A172 (cell line): ENCODE results near the gene ICOS. TPM values are rescaled to one million over a fixed set of nuclear protein-coding genes. Genes with fewer than 3 reads are reported as not detected.
"Not testable (repeated sequence)": the region's sequence is repeated elsewhere in the genome, so short reads cannot be mapped to it uniquely, and the experiment has no call there.

Experiments used
- DNase-seq: peaks from one replicate; pipeline ENCODE4 v3.0.0-alpha.2; 2015; ENCODE audit warnings: low spot score
- total RNA-seq: library from RNA; depleted of rRNA; stranded (reverse); fragments of >200 nt; shearing (Covaris generic); gene quantifications from 2 replicates; pipeline ENCODE4 v1.2.3, GENCODE V29; 2014

ICOS gene
- total RNA-seq, 1 experiment from 2014 or later, result not detected

DNA sequence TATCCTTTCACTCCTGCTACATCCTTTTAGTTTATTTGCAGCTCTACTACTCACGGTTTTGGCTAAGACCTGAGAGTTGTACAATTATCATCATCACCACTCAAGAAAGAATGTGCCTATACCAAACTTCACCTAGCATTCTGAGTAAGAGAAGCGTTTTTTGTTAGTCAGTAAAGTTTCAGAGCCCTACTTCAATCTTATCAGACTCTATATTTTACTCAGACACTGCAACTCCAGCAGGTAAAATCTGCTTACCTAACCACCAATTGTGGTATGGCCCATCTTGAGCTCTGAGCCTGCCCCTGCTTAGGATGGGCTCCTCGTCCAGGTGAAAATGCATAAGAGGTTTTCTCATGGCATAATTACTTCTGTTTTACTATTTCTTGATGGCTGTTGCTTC, 37.1 kb downstream of the ICOS start:
- no peak for DNase-seq

DNA sequence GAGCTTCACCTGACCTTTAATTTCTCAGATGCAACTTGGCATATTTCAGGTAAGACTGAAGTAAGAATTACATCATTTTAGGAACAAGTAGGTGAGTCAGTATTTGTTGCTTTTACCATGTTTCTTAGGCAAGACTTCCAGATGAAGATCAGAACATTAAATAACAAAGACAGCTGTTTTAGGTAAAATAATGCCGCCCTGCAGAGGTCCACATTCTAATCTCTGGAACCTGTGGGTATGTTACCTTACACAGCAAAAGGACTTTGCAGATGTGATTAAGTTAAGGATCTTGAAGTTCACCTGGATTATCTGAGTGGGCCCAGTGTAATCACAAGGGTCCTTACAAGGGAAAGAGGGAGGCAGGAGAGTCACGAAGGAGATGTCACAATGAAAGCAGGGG, 39.3 kb downstream of the ICOS start:
- no peak for DNase-seq

DNA sequence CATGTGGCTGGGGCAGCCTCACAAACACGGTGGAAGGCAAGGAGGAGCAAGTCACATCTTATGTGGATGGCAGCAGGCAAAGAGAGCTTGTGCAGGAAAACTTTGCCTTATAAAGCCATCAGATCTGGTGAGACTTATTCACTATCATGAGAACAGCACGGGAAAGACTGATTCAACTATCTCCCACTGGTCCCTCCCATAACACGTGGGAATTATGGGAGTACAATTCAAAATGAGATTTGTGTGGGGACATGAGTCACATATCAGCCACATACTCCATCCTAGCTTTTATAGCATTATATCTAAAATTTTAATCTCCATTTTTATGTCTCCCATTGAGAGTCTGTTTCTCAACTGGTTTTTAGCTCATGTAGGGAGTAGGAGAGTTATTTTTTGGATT, 45.7 kb downstream of the ICOS start:
- DNase-seq, result peak; percentile 6

DNA sequence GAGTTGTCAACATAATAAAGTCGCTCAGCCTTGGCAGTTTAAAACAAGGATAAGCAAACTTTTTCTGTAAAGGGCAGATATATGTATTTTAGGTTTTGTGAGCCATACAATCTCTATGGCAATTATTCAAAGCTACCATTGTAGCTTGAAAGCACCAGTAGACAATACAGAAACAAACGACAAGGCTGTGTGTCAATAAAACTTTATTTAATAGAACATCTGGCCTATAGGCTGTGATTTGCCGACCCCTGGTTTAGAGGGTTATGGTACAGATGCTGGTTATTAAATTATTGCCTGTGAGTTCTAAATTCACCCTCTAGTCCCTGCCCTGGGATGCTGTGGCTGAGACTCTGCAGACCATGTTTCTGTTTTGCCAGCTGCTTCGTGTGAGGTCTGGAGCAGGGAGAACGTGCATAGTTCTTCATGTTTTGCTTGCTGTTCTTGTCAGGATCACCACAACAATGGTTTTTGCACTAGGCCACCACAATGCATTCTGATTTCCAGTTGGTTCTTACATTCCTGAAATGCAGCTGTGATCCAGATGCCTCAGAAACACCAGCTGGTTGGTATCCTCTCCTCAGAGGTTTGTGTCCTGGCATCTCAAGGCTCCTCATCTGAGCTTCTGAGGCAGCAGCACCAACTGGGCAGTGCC, 46.6 kb downstream of the ICOS start:
- DNase-seq, result no peak

DNA sequence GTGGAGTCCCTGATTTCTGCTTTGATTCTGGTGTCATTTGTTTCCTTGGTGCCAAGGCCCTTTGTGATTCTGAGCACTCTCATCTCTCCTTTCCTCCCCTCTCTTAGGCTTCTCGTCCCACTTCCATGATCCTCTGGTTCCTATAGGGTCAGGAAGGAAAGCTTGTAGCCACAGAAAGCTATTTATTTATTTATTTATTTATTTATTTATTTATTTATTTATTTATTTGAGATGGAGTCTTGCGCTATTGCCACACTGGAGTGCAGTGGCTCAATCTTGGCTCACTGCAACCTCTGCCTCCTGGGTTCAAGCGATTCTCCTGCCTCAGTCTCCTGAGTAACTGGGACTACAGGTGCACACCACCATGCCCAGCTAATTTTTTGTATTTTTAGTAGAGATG, 49.4 kb downstream of the ICOS start:
- DNase-seq, result not testable (repeated sequence)

DNA sequence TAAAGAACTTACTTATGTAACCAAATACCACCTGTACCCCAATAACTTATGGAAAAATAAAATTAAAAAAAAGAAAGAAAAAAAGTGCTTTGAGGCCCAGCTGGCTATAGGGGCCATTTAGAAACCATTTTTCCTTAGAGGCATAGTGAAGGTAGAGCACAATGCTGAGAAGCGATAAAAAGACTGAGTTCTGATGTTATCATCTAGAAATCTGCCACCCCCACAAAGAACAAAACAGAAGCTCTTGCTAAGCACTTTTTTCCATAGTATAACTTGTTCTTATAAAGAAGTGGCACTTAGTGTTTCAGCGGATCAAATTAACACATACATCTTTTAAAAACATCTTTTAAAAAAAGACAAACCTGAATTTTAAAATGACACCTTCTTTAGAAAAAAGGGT, 51.4 kb downstream of the ICOS start:
- no peak for DNase-seq

DNA sequence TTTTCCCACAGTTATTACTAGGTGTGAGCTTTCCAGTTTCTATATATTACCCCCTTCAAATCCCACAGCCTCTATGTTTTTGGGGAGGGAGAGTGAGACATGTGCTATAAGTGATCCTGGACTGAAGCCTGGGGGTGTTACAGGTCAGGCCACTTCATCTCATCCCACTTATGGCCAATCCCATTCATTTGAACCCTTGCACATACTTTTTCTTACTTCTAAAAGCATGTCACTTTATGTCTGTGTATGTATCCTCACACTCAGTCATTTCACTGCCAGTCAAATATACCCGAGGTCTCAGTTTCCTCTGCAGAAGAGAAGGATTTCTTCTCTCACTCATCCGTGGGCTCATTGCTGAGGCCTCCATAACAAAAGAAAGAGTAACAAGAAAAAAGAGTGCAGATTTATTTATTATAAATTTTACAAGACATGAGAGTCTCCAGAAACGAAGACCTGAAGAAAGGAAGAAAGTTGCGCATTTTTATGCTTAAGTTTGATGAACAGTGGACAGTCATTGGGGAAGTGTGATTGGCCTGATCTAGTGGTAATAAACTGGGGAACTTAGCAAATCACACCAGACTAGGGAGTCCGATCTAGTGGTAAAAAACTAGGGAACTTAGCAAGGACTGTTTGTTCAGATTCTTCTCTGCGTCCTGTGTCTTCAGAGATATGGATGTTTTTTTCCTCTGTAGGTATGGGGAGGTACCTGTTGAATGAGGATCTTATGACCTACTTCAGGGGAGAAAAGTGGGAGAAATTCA, 52.1 kb downstream of the ICOS start:
- no peak for DNase-seq

DNA sequence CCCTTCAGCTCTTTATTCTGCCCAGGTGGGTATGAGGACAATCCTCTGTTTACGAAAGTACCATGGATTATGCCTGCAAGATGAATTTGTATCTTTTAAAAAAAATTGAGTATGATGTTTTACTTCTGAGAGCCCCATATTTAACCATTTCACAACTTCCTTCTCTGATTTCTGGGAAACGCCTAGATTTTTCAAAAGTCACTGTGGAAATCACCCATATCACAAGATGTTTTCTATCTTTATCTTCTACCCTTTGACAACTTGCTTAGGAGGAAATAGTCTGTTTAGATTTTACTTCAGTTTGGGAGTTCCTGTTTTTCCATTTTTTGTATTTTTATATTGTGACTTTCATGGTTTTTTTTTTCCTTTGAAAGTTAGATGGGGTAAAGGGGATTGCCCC, 53.0 kb downstream of the ICOS start:
- no peak for DNase-seq

DNA sequence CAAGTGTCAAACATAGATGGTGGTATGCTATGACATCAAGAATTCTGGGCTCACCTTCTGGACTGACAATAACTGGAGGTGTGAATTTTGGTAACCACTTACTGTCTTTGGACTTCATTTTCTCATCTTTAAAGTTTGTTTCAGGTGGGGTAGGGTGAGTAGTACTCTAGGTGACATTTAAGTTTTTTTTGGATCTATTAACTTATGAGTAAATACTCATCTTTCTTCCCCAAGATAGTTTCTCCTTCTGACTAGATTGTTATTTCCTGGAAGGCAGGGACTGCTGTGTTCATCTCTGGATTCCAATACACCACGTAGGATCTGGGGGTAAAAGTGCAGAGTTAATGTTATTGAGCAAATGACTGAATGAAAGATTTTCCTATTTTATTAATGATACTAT, 55.9 kb downstream of the ICOS start:
- no peak for DNase-seq

DNA sequence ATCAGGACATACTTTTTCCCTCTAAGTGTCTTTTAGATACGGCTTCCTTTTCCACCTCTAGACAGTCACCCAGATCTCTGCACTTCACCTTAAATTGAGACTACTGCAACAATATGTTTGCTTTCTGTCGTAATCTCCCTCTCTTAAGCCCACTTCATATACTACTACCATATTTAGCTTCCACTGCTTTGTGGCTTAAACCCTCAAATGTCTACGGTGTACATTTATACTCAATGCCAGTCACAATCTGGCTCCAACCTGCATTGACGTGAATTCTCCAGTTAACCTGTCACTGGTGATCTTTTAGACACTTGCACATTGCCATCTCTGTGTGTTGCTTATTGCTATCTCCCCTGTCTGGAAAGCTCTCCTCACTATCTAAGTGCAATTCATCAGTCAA, 56.4 kb downstream of the ICOS start:
- no peak for DNase-seq

DNA sequence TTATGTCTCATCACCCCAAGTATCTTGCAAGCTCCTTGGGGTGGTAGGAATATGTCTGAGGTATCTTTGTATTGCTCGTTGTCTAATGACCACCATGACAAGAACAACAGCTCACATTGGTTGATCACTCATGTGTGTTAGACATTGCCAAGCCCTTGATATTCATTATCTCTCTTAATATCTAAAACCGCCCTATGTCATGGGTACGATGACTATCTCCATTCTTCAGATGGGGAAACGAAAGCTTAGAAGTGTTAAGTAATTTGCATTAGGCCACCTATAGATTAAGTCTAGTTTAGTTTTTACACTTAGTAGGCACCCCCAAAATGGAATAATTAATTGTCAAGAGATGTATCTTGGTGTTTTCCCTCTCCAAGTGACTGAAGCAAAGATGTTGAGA, 57.0 kb downstream of the ICOS start:
- no peak for DNase-seq

DNA sequence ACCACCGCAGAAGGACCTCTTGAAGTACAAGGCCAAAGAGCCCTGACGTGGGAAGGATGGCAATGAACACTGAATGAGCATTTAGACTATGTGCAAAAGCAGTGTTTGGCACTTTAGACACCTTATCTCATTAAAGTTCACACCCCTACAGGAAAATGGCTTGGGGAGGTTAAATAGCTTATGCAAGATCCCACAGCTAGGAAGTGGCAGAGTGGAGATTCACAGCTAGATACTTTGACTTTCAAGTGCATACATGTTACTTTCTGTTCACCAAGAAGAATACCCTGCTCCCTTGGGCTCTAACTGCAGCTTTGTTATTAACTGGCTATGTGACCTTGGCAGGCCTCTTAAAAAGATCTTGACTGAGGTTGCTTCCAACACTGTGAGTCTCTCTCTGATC, 58.2 kb downstream of the ICOS start:
- no peak for DNase-seq

DNA sequence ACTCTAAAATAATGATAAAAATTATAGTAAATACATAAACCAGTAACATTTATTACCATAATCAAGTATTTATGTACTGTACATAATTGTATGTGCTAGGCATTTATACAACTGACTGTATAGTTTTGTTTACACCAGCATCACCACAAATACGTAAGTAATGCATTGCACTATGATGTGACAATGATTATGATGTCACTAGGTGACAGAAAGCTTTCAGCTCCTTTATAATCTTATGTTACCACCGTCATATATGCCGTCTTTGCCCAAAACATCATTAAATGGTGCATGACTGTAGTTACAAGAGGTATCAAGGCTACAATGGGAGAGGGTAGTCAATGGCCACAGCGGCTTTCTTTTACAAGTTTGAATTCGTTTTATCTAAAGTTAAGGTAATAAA, 60.1 kb downstream of the ICOS start:
- no peak for DNase-seq

DNA sequence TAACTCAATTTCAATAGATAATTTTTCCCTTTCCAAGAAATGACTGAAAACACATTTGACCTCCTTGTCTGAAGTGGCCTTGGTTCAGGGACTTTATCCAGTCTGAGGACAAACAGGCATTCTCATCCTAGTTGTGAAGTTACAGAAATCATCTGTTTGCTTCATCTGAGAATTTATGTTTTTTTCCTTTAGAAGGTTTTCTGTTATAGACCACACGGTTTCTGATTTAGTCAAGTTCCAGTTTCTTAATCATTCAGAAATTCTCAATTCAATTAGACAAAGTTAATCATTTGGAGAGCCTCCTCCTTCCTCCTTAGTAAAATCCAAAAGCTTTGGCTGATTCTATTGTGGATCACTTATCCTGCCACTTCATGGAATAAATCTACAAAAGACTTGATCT, 60.9 kb downstream of the ICOS start:
- DNase-seq, result no peak

DNA sequence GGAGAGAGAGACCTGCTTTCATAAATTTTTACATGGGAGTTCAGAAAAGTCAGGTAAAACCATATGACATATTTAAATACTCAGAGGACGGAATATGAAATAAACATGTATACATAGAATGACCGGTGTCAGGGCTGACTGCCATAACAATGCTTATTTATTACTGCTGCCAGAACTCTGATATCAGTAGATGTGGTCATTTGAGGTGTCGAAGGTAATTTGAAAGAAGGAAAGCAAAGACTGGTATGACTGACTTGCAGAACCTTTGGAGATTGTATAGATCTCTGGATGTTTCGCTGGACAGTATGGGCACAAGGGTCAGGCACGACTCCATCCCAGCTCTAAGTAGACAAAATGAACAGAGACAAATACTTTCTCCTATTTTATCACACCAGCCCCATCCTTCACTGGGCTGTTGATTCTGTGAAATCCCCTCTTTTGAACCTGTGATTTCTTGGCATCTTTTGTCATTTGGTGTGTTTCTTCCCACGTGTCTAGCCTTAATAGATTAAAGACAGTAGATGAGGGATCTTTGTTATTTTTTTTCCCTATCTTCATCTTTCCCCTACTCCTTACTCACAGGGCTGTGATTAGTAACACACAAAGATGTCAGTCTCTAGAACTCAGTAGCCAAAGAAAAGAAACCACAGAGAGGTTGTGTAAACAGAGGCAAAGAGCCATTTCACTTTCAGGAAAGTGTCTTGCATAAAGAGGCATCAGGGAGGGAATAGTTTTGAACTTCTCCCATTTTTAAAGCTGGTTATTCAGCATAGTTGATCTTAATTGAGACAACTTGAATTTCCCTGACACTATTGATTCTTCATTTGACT, 61.6 kb downstream of the ICOS start:
- no peak for DNase-seq

DNA sequence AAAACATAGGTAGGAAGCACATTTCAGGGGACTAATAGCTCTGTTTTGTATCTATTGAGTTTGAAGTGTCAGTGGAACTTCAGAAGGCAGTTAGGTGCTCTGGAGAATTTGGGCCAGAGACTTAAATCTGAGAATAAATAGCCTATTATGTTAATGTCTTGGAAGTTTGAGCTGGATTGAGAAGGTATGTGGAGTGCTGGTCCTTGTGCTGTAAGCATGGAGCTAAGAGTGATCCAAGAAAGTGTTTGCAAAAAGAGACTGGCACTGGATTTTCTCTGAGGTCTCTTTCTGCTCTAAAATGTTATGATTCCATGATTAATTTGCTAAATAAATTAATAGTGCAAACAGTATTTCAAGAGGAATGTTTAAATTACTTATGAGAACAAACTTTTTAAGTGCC, 63.3 kb downstream of the ICOS start:
- no peak for DNase-seq

DNA sequence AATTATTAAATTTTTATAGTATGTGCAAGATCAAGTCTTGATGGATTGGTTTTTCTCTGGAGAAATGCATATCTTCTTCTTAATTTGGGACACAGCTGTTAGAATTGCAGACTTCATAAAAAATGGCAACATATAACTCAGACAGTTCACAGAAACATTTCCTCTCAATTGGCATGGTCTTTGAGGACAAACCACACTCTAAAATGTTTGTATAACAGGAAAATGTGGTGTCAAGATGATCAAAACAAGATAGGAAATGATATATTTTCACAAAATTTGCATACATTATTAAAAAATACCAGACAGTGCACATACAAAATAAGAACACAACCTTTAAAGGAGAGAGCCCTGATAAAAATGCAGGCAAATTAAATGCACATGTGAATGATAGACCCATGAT, 63.9 kb downstream of the ICOS start:
- no peak for DNase-seq

DNA sequence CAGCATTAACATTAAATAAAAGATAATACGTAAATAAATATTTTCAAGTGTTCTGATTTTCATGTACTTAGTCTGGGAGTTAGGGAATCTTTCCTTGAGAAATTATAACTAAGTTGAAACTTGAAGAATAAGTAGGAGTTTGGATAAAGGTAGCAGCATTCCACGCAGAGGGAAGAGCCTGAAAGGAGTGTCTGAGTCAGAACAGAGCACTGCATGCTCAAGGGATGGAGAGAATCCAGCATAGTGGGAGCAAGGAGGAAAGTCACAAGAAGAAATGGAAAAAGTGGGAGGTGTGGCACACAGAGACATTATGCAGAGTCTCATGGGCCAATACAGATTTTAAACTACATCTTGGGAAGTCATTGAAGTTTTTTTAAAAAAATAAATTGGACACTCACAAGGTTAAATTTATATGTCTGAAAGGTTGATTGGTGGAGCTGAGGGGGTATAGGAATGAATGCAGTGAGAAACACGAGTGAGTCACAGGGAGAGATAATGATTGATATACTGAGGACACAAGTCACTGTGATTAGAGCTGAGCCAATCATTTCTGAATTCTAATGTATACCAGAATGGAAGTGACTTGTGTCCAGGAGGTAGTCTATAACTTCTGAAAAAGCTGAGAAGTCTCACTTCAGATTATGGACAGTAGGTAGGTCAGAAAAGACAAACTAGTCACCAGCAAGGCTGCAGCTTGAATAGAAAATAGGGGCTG, 66.9 kb downstream of the ICOS start:
- DNase-seq, result no peak

DNA sequence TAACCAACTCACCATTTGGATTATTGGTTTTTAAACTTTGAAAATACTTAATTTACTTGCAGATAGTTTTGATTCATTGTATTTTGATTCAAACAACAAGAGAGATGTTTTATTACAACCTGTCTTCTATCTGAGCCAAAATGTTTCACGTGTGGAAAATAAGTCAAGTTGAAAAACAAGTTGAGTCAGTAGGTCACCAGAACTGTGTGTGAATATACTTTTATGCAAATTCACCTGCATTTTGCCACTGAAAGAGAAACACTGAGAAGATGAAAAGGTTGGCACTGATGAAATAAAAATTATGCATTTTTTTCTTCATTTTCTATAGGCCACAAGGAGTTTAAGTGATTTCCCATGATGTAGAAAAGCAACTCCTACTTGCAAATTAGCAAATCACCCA, 68.3 kb downstream of the ICOS start:
- DNase-seq, result no peak

DNA sequence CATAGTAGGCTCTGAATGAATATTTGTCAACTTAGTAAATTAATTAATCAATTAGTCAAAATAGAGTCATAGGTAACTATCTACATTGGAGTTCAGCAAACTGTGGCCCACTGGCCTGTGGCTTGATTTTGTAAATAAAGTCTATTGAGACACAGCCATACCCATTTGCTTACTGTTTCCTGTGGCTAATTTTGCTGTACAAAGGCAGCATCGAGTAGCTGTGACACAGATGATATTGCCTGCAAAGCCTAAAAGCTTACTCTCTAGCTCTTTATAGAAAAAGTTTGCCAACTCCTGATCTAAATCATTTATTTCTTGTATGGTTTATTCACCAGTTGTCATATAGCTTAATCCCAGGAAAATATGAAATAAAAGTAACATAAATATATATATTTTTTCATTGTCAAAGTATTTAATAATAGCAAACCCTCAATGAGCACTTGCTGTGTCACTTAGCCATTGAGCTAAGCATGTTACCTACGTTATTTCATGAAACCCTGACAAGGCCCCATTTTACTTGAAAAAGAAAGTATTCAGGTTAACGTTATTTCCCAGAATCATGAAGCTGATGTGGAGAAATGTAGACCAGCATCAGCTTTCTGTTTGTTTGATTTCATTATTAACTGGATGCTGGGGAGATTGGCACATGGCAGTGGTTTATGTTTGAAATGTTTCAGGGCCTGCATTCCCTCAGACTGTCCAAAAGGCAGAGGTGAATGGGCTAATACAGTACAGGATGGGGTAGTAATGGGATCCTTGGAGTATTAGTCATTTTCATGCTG, 69.6 kb downstream of the ICOS start:
- DNase-seq, result no peak

DNA sequence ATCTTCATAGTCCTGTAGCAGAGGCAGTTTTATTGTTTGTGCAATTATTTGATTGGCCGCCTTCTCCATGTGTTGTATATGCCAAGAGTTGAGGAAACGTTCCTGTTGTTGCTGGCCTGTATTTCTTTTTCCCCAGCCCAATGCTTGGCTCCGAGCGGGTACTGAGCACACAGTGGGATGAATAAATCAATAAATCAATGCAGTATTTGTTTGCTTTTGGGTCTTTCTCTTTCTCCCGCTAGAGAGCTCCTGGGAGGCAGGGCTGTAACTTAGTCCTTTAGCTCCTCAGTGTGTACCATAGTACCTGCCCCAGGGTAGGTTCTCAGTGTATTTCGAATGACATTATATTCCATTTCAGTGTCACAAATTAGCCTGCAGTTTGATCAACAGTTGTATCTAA, 71.8 kb downstream of the ICOS start:
- no peak for DNase-seq
